Activated CD8-positive, alpha-beta memory T cell treated with anti-CD3 and anti-CD28 coated beads, Interleukin-2, amount 50 U/mL, for 24 hours (primary cell): ENCODE data around the gene GKN2.
"Not testable (repeated sequence)": the region's sequence is repeated elsewhere in the genome, so short reads cannot be mapped to it uniquely, and the experiment has no call there.

Experiments used
- DNase-seq: peaks from one replicate; pipeline ENCODE4 v3.0.0-alpha.2; 2020; ENCODE audit errors: extremely low read depth

GKN2 gene

GRCh38 chr2:68961380-68961779 lies 8.7 kb upstream of the GKN2 start:
- no peak for DNase-seq

- no peak for DNase-seq
These were observed 6.3 kb upstream of the GKN2 start for GRCh38 chr2:68959001-68959400.

GRCh38 chr2:68955432-68955831 lies 2.7 kb upstream of the GKN2 start:
- not testable (repeated sequence) for DNase-seq

GRCh38 chr2:68951899-68952298 lies 794 bp downstream of the GKN2 start:
- no peak for DNase-seq

- DNase-seq: no peak
These were observed 4.0 kb downstream of the GKN2 start for GRCh38 chr2:68948710-68949109.

GRCh38 chr2:68946117-68946516 lies 6.6 kb downstream of the GKN2 start:
- DNase-seq: no peak

GRCh38 chr2:68943581-68944568 lies 8.8 kb downstream of the GKN2 start:
- peak; percentile 18 for DNase-seq

- DNase-seq: no peak
These were observed 9.9 kb downstream of the GKN2 start for GRCh38 chr2:68942827-68943226.

- no peak for DNase-seq
These were observed 12.3 kb downstream of the GKN2 start for GRCh38 chr2:68940369-68940768.

GRCh38 chr2:68939962-68940361 lies 12.7 kb downstream of the GKN2 start:
- DNase-seq: no peak

GRCh38 chr2:68938938-68939337 lies 13.8 kb downstream of the GKN2 start:
- DNase-seq: no peak

GRCh38 chr2:68937346-68938055 lies 15.2 kb downstream of the GKN2 start:
- no peak for DNase-seq

- no peak for DNase-seq
These were observed 15.8 kb downstream of the GKN2 start for GRCh38 chr2:68936889-68937288.

- no peak for DNase-seq
These were observed 16.3 kb downstream of the GKN2 start for GRCh38 chr2:68936427-68936826.

- no peak for DNase-seq
These were observed 17.2 kb downstream of the GKN2 start for GRCh38 chr2:68935471-68935870.

GRCh38 chr2:68934021-68934420 lies 18.7 kb downstream of the GKN2 start:
- no peak for DNase-seq

- no peak for DNase-seq
These were observed 20.3 kb downstream of the GKN2 start for GRCh38 chr2:68932402-68932801.

GRCh38 chr2:68931799-68932198 lies 20.9 kb downstream of the GKN2 start:
- DNase-seq: no peak

GRCh38 chr2:68931149-68931711 lies 21.5 kb downstream of the GKN2 start:
- DNase-seq: no peak

- no peak for DNase-seq
These were observed 25.9 kb downstream of the GKN2 start for GRCh38 chr2:68926796-68927195.

GRCh38 chr2:68925295-68925896 lies 27.3 kb downstream of the GKN2 start:
- no peak for DNase-seq

- DNase-seq: no peak
These were observed 31.0 kb downstream of the GKN2 start for GRCh38 chr2:68921646-68922045.
